Activated CD4-positive, alpha-beta T cell treated with anti-CD3 and anti-CD28 coated beads, Interleukin-2, Interleukin-6, amounts not matched to agents 100 ng/mL and 50 ng/mL, durations not matched to agents 16 hours and 8 hours (primary cell): ENCODE results near the gene UACA.
"Not testable (repeated sequence)": the region's sequence is repeated elsewhere in the genome, so short reads cannot be mapped to it uniquely, and the experiment has no call there.

ENCODE experiments used
- DNase-seq: peaks from one replicate; pipeline ENCODE4 v3.0.0-alpha.2; 2020

UACA gene

DNA sequence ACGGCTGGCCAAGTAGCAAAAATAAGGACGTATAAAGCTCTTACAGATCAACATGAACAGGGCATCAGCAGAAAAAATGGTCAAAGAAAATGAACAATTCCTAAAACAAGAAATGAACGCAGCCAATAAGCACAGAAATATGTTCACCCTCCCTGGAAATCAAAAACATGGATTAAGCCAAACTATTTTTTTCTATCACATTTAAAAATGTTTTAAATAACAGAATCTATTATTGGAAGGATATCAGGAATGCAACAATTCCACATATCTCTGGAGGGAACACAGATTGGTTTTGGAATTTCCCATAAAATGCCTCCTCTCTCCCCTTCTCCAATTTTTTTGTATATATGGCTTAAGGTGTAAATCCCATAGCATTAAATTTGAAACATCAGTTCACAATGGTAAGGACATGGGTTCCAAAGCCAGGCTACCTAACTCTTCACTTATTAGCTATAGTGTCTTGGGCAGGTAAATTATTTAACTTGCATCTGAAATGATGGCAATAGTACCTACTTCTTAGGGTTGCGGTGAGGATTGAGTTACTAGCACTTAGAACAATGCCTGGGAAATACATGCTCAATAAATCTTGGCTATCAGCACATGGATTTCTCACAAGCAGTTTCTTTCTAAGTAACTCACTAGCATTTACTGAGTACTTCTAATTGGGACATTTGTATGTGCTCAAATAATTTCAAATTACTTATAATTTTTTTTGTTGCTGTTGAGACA is 10.1 kb downstream of the UACA start:
- no peak for DNase-seq

DNA sequence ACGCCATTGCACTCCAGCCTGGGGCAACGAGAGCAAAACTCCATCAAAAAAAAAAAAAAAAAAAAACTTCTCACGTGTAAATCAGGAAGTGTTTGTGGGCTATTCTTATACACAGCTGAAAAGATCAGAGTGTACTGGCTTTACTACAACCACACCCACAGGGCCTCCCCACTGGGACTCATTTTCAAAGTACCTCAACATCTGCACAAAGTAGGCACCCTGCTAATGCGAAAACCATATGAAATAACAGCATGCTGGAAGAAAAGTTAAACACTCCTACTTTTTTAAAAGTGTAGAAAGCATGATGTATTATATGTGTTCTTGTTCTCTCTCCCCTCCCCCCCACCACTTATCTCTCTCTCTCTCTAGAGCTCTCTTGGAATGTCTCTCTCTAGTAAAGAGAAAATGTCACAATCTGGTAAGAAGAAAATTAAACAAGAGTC is 11.1 kb downstream of the UACA start:
- no peak for DNase-seq

DNA sequence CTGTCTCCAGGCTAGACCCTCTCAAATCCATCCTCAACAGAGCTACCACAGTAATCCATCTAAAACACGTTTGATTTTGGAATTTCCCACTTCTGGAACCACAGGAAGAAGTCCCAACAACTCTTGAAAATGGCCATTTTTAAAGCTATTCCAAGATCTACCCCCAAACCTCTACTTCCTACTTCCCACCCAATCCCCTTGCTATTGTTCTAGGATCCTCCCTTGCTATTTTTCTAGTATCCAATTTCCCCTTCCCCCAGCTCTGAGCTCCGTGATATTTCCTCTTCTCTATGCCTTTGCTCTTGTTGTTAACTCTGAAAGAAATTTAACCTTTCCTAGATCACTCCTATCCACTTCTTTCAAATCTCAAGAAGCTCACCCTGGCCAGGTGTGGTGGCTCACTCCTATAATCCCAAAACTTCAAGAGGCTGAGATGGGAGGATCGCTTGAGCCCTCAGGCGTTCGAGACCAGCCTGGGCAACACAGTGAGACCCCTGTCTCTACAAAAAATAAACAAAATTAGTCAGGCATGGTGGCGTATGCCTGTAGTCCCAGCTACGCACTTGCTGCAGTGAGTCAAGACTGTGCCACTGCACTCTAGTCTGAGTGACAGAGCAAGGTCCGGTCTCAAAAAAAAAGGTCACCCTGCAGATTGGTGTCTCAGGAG is 13.0 kb downstream of the UACA start:
- no peak for DNase-seq

DNA sequence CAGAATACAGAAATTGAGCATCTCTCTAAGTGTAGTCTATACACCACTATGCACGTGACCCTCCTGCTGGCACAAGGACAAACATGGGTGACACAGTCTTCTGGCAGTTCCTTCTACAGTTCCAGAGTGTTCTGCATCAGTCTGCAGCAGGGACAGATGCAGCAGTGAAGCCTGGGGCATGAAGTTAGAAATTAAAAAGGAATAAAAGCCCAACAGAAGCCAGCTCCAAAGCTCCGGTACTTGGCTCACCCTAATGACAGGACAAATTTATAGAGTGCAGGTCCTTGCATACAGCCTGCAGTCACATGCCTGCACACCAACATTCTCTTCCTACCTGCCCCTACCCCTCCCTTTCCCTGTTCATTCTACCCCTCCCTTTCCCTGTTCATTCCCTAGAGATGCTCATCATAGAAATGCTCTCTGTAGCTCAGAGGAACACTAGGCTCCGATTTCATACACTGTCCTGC is 15.0 kb downstream of the UACA start:
- no peak for DNase-seq

DNA sequence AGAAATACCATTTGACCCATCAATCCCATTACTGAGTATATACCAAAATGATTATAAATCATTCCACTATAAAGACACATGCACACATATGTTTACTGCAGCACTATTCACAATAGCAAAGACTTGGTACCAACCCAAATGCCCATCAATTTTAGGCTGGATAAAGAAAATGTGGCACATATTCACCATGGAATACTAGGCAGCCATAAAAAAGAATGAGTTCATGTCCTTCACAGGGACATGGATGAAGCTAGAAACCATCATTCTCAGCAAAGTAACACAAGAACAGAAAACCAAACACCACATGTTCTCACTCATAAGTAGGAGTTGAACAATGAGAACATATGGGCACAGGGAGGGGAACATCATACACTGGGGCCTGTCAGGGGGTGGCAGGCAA is 16.8 kb downstream of the UACA start:
- not testable (repeated sequence) for DNase-seq

DNA sequence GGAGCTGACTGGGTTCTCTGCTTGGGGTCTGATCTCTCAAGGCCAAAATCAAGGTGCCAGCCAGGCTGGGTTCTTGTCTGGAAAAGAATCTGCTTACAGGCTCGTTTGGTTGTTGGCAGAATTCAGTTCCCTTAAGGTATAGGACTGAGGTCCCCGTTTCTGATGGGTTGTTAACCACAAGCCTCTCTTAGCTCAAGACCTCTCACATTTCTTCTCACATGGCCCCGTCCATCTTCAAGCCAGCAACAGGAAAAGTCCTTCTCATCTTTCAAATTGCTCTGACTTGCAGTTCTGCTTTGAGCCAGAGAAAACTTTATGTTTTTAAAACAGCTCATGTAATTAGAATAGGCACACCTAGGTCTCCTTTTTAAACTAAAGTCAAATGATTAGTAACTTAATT is 20.4 kb downstream of the UACA start:
- DNase-seq, result no peak

DNA sequence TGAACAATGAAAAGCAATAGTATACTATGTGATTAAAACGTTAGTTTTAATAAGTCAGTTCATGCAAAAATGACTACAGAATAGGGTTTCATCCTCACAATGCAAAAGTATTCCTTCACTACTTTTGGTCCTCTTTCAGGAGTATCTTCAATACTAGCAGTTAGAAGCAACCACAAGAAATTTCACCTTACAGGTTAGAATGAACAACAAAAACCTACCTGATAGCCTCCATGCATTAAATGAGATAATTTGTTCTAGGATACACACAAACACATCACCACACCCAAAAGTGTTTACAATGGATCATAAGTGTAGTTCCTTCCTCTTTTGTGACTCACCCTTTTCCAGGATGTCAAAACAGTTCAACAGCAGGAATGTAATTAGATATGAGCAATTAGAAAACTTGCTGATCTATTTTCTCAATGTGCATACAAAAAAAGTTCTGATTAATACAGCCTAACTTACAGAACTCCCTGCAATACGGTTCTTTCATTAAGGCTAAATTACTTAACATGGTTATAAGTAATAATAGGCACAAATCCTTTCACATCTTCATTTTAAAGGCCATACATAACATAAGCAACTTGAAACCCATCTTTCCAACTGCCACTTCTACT is 21.6 kb downstream of the UACA start:
- no peak for DNase-seq

DNA sequence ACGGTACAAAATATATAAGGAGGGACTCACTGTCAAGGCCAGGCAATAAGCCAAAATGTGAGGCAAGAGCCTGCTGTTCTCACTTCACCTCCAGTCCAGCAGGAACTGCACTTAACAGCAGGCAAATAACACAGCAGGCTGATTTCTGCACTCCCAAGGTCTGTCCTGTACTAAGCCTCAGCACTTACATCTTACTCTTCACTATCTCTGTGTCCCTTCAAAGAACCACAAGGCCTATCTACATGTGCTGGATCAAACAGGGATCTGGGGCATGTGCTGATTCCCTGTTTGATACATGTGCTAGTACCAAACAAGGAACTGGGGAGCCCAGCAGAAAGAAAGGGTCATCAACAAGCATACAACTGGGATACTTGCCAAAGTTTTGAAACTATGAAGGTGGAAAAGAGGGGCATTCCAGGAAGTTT is 22.2 kb downstream of the UACA start:
- no peak for DNase-seq

DNA sequence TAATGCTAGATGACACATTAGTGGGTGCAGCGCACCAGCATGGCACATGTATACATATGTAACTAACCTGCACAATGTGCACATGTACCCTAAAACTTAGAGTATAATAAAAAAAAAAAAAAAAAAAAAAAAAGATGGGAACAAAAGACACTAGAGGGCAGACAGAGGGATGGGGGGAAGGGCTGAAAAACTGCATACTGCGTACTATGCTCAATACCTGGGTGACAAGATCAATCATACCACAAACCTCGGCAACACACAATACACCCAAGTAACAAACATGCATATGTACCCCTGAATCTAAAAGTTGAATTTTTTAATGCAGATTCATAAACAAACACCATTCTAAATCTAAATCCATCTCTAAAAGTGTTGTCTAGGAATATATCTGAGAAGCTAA is 28.3 kb downstream of the UACA start:
- not testable (repeated sequence) for DNase-seq

DNA sequence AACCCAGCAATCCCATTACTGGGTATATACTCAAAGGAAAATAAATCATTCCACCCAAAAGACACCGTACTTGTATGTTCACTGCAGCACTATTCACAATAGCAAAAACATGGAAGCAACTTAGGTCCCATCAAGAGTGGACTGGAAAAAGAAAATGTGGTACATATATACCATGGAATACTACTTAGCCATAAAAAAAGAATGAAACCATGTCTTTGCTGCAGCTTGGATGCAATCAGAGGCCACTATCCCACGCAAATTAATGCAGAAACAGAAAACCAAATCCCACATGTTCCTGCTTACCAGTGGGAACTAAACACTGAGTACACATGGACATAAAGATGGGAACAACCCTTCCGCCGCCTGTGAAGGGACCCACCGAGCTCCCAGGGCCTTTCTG is 34.2 kb downstream of the UACA start:
- no peak for DNase-seq

DNA sequence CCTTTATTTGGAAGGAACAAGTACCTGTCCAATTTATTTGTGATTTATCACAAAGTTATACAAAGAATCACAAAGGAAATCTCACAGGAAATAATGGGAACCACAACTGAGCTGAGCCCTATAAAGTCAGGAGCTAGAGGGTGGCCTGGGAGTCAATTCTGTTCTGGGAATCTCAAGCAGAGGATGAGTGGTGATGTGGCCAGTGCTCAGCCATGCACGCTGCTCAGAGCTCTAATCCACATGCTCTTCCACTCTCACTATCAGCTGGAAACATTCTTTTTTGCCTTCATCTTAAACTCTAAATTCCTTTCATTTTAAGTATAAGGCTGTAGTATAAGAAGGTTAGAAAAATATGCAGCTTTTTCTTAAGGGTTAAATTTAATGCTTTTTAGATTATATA is 36.6 kb downstream of the UACA start:
- DNase-seq, result no peak

DNA sequence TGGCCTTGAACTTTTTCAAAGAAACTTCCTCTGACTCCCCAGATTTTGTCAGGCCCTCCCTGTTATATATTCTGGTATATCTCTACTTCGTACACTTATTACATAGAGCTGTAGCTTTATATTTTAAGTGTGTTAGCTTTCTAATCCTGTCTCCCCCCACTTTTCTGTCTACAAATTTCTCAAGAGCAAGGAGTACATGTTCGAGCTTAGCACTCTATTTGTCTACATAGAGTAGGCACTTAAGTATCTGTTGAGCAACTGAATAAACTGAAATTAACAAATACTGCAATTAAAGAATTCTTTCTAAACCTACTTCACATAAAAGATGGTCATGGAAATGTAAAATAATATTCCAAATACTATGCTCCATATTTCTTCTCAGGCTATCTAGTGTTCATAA is 39.4 kb downstream of the UACA start:
- DNase-seq, result no peak

DNA sequence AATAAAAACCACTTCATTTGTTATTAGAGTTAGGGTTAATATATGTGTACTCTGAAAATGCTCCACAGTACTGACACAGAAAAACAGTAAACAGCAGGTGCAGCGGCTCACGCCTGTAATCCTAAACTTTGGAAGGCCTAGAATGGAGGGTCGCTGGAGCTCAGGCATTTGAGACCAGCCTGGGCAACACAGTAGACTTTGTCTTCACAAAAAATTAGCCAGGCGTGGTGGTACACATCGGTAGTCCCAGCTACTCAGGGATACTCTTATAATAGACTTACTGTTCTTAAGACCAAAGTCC is 40.3 kb downstream of the UACA start:
- DNase-seq, result no peak

DNA sequence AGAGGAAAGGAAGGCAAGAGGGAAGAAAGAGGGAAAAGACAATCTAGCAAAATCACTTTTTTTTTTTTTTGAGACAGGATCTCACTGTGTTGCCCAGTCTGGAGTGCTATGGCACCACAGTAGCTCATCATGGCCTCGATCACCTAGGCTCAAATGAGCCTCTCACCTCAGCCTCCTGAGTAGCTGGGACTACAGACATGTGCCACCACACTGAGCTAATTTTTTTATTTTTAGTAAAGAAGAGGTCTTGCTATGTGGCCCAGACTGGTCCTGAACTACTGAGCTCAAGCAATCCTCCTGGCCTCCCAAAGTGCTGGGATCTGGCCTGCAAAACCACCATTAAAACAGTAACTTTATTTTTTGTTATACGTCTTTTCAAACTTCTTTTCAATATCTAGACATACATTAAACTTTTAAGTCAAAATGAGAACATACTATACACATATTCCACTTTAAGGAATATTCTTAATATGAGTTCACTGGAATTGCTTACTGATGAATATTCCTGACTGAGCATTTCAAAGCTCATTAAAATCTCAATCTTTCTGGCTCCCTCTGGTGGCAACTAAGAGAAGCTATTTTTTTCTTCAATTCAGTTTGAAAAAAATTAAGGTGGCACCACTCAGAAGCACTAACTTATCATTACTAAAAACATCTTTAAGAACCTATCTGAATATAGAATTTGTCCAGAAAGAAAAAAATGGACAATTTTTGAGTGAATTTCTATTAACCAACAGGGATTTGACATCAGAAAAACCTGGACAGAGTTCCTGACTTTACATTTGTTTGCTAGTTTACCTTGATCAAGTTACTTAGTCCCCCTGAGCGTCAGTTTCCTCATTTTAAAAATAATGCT is 40.9 kb downstream of the UACA start:
- peak; percentile 22 for DNase-seq

DNA sequence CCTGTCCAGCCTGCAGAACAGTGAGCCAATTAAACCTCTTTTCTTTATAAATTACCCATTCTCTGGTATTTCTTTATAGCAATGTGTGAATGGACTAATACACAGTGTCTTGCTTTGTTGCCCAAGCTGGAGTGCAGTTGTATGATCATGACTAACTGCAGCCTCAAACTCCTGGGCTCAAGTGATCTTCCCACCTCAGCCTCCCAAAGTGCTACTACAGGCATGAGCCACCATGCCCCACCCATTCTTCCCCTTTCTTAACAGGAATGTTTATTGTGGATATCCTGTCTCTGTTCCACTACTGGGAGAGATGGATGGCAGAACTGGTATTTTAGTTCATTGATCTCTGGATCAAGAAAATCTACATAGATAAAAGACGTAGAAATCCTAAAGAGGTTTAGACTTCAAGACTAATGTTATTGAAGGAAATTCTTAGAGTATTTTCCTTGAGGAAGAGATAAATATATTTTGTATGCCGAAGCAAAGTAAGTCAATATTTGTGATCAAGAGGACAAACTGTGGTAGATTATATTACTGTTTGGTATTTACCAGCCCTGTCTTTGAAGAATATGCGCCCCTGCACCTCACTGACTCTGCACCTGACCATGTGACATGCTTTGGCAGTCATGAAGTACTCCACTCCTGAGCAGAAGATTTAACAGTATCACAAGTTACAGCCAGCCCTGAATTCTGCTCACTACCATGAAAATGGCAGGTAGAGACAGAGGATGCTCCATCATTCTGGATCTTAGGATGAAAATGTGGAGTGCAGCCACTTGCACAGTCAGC is 42.9 kb downstream of the UACA start:
- no peak for DNase-seq

DNA sequence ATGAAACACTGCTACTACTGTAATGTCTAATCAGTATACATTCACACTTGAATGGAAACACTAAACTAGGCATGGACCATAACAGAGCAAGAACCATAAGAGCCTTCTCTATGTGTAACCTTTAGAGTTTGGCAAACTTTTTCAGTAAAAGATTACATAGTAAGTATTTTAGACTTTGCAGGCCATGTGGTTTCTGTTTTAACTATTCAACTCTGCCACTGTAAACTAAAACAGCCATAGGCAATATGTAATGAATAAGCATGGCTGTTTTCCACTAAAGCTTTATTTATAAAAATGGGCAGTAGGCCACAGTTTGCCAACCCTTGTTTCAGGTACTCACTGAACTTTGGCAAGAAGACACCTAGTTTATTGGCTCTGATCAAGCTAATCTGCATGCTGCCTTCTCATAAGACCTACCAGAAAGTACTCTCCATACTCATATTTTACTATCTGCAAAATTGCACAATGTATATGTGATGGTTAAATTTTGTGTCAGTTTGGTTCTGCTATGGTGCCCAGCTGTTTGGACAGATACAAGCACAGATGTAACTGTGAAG is 46.0 kb downstream of the UACA start:
- no peak for DNase-seq

DNA sequence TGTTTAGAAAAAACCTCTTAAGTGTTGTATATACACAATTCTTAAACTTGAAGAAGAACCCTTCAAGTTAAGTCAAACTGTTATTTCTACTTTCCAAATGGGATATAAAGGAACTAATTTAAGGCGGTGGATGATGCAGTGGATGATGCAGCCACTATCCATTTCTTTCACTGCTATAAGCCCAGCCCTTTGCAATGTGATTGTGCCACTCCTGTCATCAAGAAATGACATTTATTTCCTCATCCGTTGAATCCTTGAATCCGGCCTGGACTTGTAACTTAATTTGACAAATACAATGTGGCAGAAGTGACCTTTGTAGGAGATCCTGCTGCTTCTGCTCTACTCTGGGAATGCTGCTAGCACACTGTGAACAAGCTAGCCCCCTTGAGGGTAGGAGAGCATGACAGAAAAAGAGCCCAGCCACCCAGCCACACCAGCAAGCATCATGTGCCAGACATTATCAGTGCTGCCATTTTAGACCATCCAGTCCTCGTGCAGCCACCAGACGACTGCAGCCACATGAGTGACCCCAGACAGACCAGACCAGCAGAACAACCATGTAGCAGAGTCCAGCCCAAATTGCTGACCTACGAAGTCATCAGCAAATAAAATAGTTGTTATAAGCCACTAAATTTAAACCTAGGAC is 47.4 kb downstream of the UACA start:
- DNase-seq, result no peak

DNA sequence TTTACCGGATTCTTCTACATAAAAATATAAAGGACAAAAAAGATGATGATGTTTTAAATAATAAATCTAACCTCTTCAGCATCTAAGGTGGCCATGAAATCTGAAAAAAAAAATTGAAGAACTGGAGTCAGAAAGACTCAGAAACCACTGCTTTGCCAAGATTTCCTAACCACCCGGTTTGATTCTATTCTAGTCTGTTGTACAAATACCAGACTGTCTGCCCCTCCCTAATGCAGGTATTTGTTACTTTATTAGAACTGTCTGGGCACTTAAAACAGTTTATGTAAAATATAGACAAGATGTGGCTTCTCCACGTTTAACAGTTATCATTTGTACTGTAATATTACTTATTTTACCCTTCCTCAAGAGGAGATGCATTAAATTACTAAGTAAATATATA is 48.8 kb downstream of the UACA start:
- no peak for DNase-seq

DNA sequence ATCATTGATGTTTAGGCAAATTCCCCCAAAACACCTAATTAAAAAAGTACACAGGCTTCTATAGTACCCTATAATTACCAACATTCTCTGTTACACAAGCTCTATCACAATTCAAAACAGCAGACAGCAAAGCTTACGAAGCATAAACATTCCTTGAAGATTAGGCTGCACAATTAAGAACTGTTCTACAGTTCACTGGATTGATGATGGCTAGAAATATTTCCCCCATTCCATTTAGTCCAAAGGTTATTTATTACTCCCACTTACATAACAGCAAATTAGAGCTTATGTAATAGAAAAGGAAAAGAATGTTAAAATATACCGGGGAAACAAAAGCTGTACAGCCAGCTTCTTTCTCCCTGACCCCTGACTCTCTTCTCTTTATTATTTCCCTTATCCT is 49.3 kb downstream of the UACA start:
- no peak for DNase-seq

DNA sequence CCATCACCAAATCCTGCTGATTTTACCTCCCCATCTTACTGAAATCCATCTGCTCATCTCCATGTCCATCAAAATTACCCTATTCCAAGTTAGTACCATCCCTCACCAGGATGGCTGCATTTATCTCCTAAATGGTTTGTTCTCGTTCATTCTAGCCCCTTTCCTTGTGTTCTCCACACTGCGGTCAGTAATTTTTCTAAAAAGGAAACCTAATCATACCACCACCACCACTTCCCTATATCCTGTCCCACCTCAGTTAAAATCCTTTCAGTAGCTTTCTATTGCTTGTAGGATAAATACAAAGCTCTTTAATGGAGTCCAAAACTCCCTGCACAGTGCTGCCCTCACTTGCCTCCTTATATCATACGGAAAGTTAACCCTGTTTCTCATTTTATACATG is 51.1 kb downstream of the UACA start:
- no peak for DNase-seq

DNA sequence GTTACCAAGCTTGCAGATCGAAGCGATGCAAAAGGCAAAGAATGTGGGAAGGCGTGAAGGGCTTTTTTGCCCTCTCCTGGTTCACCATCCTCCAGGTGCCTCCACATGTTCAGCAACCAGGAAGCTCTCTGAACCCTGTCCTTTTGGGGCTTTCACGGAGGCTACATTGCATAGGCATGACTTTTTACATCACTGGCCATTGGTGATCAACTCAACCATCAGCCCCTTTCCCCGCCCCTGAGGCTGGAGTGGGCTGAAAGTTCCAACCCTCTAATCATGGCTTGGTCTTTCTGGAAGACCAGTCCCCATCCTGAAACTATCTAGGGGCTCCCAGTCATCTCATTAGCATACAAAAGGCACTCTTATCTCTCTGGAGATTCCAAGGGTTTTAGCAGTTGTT is 52.6 kb downstream of the UACA start:
- no peak for DNase-seq

DNA sequence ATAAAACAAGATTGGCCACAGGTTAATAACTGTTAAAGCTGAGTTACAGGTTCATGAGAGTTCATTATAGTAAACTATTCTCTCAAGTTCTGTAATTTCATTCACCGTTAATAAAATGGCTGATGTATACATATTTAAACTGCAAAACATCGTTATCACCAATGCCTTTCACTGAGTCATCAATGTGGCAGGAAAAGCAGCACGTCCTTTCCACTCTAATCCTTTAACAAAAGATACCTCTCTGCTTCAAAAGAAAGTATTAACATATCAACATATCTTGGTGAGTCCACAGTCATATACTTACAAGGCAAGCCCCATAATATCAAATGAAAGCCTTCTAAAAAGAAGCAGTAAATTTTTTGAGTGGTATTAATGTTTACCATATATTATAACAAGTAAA is 54.5 kb downstream of the UACA start:
- no peak for DNase-seq
